ENCODE data around the gene PIEZO2.

GRCh38 chr18:10899481-10899880, 249.9 kb downstream of the PIEZO2 start:
- TF ChIP-seq CTCF (IDR thresholded peaks at IDR 0.05; ENCODE audit: insufficient read depth, low read length, poor library complexity, severe bottlenecking) (no peak), EZH2phosphoT487 (conservative IDR thresholded peaks at IDR 0.05; ENCODE audit: low read length) (no peak)

Data from SU-DHL-6 (cell line).